Ishikawa (cell line): ENCODE data around the gene U2SURP.
A peak's percentile ranks its signal among the peaks of the same experiment; 100 is the strongest.

Source experiments
- RAD21 ChIP-seq: IDR thresholded peaks from 2 replicates; pipeline ENCODE4 v1.6.1; 2012; ENCODE audit warnings: low read depth
- TF ChIP-seq, protein P1 (sequence below): IDR thresholded peaks from 2 replicates; pipeline ENCODE4 v1.6.1; 2012
- TF ChIP-seq, protein P2 (sequence below): IDR thresholded peaks from 2 replicates; pipeline ENCODE4 v1.6.1; 2012

DNA sequence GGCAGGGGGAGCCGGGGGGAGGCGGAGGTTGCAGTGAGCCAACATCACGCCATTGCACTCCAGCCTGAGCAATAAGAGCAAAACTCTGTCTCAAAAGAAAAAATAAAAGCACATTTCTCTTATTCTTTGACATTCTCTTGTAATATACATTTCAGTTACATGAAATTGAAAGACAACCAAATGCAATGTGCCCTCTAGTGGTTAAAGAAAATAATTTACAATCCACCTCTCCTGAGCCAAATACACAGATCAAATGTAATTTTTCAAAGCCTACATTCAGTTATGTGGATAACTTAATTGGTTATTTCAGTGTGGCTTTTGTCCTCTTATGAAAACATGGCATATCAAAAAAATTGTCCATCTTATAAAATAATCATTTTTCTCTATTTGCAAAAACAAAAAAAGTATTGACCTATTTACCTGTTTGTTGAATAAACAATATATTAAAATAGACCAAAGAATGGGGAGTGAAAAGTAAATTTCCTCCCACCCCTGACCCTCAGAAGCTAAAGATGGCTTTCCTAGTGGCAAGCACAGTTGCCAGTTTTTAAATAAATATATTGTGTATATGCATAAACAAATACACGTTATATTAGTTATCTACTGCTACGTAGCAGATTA is 14.2 kb upstream of the U2SURP start:
- TF ChIP-seq, protein P1, sequence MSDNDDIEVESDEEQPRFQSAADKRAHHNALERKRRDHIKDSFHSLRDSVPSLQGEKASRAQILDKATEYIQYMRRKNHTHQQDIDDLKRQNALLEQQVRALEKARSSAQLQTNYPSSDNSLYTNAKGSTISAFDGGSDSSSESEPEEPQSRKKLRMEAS: no peak
- peak; percentile 66 for TF ChIP-seq RAD21
- TF ChIP-seq, protein P2, sequence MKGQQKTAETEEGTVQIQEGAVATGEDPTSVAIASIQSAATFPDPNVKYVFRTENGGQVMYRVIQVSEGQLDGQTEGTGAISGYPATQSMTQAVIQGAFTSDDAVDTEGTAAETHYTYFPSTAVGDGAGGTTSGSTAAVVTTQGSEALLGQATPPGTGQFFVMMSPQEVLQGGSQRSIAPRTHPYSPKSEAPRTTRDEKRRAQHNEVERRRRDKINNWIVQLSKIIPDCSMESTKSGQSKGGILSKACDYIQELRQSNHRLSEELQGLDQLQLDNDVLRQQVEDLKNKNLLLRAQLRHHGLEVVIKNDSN: no peak
